ENCODE measurements around the gene NFE2.

DNA sequence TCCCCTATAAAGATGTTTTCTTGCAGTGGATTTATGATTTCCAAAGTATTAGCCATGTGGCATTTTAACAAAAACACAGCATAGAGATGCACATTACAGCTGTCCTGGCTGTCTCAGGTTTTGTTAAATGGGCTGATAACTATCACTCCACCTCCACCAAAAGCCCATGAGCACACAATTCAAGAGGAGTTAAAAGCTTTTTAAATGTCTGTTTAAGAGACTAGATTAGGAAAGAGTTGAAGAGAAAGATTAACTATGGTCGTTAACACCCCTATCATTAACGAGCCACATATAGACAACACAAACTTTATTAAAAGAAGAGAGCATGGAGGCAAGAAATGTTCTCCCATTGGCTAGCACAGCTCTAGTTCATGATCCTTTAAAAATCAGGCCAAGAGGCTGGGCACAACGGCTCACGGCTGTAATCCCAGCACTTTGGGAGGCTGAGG lies 35.4 kb downstream of the NFE2 start:
- TF ChIP-seq, protein P1, sequence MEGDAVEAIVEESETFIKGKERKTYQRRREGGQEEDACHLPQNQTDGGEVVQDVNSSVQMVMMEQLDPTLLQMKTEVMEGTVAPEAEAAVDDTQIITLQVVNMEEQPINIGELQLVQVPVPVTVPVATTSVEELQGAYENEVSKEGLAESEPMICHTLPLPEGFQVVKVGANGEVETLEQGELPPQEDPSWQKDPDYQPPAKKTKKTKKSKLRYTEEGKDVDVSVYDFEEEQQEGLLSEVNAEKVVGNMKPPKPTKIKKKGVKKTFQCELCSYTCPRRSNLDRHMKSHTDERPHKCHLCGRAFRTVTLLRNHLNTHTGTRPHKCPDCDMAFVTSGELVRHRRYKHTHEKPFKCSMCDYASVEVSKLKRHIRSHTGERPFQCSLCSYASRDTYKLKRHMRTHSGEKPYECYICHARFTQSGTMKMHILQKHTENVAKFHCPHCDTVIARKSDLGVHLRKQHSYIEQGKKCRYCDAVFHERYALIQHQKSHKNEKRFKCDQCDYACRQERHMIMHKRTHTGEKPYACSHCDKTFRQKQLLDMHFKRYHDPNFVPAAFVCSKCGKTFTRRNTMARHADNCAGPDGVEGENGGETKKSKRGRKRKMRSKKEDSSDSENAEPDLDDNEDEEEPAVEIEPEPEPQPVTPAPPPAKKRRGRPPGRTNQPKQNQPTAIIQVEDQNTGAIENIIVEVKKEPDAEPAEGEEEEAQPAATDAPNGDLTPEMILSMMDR (IDR thresholded peaks at IDR 0.05), result no peak
- TF ChIP-seq POLR2A (IDR thresholded peaks at IDR 0.05), result no peak

Measured in tibial nerve (tissue), 3 donors.